ENCODE measurements around the gene NYNRIN. TPM values are rescaled to one million over a fixed set of nuclear protein-coding genes. Genes with fewer than 3 reads are reported as not detected.

Gene NYNRIN
- total RNA-seq, 1 experiment from 2014 or later: not detected

- peak; percentile 99 for DNase-seq
- no peak overlapping the region for H2AFZ ChIP-seq (ENCODE audit: low read length)
- H3K4me2 ChIP-seq (ENCODE audit: low read depth, low read length, poor library complexity, severe bottlenecking): peak overlapping the region; percentile 82
- H3K4me1 ChIP-seq (ENCODE audit: low read length): peaks cover 36% of the 10 kb centered on the region
- H3K9me3 ChIP-seq (ENCODE audit: low read length): no peaks in the 10 kb centered on the region
- H3K79me2 ChIP-seq (ENCODE audit: low read length): peaks cover 14% of the 10 kb centered on the region
- peak overlapping the region; percentile 88 for H3K9ac ChIP-seq (ENCODE audit: low read length)
- peaks cover 4% of the 10 kb centered on the region; the same call in 1 of the 2 replicates for H4K20me1 ChIP-seq (ENCODE audit: insufficient read depth, low read depth, low read length)
- peak overlapping the region; percentile 85 for H3K4me3 ChIP-seq (ENCODE audit: low read length)
- peak overlapping the region; percentile 57 for H3K27ac ChIP-seq (ENCODE audit: low read length)
- no peaks in the 10 kb centered on the region for H3K9me2 ChIP-seq (replicated peaks; ENCODE audit: insufficient read depth, low read length)
- no peaks in the 10 kb centered on the region for H3K27me3 ChIP-seq (ENCODE audit: low read length)
- H3K36me3 ChIP-seq (ENCODE audit: insufficient read depth, low read length): peaks cover 21% of the 10 kb centered on the region; the same call in 1 of the 2 replicates
These were observed 32.9 kb downstream of the NYNRIN start for GRCh38 chr14:24431569-24432258.

- Histone ChIP-seq H2AFZ (ENCODE audit: low read length) (no peak overlapping the region), H3K4me1 (ENCODE audit: low read length) (peaks cover 44% of the 10 kb centered on the region), H3K9me2 (replicated peaks; ENCODE audit: insufficient read depth, low read length) (no peaks in the 10 kb centered on the region), H3K79me2 (ENCODE audit: low read length) (peaks cover 14% of the 10 kb centered on the region), H4K20me1 (ENCODE audit: insufficient read depth, low read depth, low read length) (peaks cover 4% of the 10 kb centered on the region; the same call in 1 of the 2 replicates), H3K9ac (ENCODE audit: low read length) (peak overlapping the region; percentile 88; the same call in 1 of the 2 replicates), H3K4me3 (ENCODE audit: low read length) (no peak overlapping the region; the same call in 1 of the 2 replicates), H3K4me2 (ENCODE audit: low read depth, low read length, poor library complexity, severe bottlenecking) (peak overlapping the region; percentile 82), H3K27ac (ENCODE audit: low read length) (no peak overlapping the region), H3K36me3 (ENCODE audit: insufficient read depth, low read length) (peaks cover 21% of the 10 kb centered on the region; the same call in 1 of the 2 replicates), H3K9me3 (ENCODE audit: low read length) (no peaks in the 10 kb centered on the region), H3K27me3 (ENCODE audit: low read length) (no peaks in the 10 kb centered on the region)
- DNase-seq: no peak
These were observed 33.7 kb downstream of the NYNRIN start for GRCh38 chr14:24432259-24433131.

- Histone ChIP-seq H3K79me2 (ENCODE audit: low read length) (peaks cover 14% of the 10 kb centered on the region), H3K9ac (ENCODE audit: low read length) (no peak overlapping the region), H3K27me3 (ENCODE audit: low read length) (no peaks in the 10 kb centered on the region), H3K9me2 (replicated peaks; ENCODE audit: insufficient read depth, low read length) (no peaks in the 10 kb centered on the region), H3K27ac (ENCODE audit: low read length) (no peak overlapping the region), H3K4me1 (ENCODE audit: low read length) (peaks cover 49% of the 10 kb centered on the region), H3K36me3 (ENCODE audit: insufficient read depth, low read length) (peaks cover 28% of the 10 kb centered on the region; the same call in 1 of the 2 replicates), H4K20me1 (ENCODE audit: insufficient read depth, low read depth, low read length) (peaks cover 4% of the 10 kb centered on the region; the same call in 1 of the 2 replicates), H2AFZ (ENCODE audit: low read length) (no peak overlapping the region), H3K4me2 (ENCODE audit: low read depth, low read length, poor library complexity, severe bottlenecking) (no peak overlapping the region), H3K4me3 (ENCODE audit: low read length) (no peak overlapping the region), H3K9me3 (ENCODE audit: low read length) (no peaks in the 10 kb centered on the region)
- no peak for DNase-seq
These were observed 35.2 kb downstream of the NYNRIN start for GRCh38 chr14:24434036-24434435.

DNA sequence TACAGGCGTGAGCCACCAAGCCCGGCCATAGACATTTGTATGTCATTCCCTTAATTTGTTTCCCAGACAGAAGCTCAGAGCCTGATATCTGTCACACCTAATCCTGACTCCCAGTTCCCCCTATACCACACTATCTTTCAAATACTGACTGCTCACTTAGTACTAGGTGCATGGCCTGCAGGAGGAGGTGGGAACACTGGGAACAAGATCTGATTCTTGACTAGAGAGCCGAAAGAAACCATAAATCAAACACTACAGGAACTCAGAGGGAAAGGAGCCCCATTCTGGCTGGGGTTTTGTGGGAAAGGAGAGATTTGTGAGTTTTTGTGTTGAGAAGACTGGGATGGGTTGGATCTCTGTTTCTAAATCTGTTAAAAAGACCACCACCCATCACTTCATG lies 35.9 kb downstream of the NYNRIN start:
- Histone ChIP-seq H3K27ac (ENCODE audit: low read length) (0 out of 2 replicates have a peak overlapping the region, but pooled peaks have one; percentile 6), H3K27me3 (ENCODE audit: low read length) (no peaks in the 10 kb centered on the region), H3K4me2 (ENCODE audit: low read depth, low read length, poor library complexity, severe bottlenecking) (no peak overlapping the region), H3K9ac (ENCODE audit: low read length) (no peak overlapping the region), H2AFZ (ENCODE audit: low read length) (no peak overlapping the region), H3K36me3 (ENCODE audit: insufficient read depth, low read length) (peaks cover 35% of the 10 kb centered on the region; the same call in 1 of the 2 replicates), H3K4me1 (ENCODE audit: low read length) (peaks cover 43% of the 10 kb centered on the region), H3K4me3 (ENCODE audit: low read length) (no peak overlapping the region), H4K20me1 (ENCODE audit: insufficient read depth, low read depth, low read length) (peaks cover 4% of the 10 kb centered on the region; the same call in 1 of the 2 replicates), H3K9me2 (replicated peaks; ENCODE audit: insufficient read depth, low read length) (no peaks in the 10 kb centered on the region), H3K9me3 (ENCODE audit: low read length) (no peaks in the 10 kb centered on the region), H3K79me2 (ENCODE audit: low read length) (peaks cover 14% of the 10 kb centered on the region)
- DNase-seq: no peak

DNA sequence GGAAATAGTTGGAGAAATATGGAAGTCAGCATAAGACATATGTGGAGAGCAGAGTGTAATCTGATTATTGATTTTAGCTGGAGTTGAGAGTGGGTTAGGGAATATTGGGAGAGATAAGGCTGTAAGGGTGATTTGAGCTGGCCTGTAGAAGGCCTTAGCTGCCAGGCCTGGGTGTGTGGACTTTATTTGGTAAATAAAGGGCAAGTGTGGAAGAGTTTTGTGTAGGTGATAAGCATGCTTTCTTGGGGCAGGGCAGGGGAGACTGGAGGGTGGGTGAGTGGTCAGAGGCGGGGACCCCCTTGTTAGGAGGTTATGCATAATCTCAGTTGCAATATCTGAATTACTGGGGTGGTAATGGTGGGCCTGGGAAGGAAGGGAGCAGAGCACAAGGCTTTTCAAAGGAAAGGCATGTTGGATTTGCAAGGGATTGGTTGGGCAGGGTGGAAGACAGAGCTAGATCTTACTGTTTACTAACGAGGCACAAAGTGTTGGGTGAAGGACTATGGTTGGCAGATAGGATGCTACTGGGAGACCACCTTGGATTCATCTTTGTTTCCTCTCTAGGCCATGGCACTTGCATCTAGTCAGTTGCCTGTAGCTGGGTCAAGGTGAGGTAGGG lies 36.5 kb downstream of the NYNRIN start:
- peaks cover 12% of the 10 kb centered on the region for H3K79me2 ChIP-seq (ENCODE audit: low read length)
- peaks cover 44% of the 10 kb centered on the region for H3K4me1 ChIP-seq (ENCODE audit: low read length)
- no peaks in the 10 kb centered on the region for H3K27me3 ChIP-seq (ENCODE audit: low read length)
- no peak overlapping the region for H3K4me3 ChIP-seq (ENCODE audit: low read length)
- no peaks in the 10 kb centered on the region for H3K9me3 ChIP-seq (ENCODE audit: low read length)
- no peaks in the 10 kb centered on the region for H3K9me2 ChIP-seq (replicated peaks; ENCODE audit: insufficient read depth, low read length)
- H4K20me1 ChIP-seq (ENCODE audit: insufficient read depth, low read depth, low read length): peaks cover 4% of the 10 kb centered on the region; the same call in 1 of the 2 replicates
- no peak for DNase-seq
- H3K36me3 ChIP-seq (ENCODE audit: insufficient read depth, low read length): peaks cover 41% of the 10 kb centered on the region; the same call in 1 of the 2 replicates
- H2AFZ ChIP-seq (ENCODE audit: low read length): no peak overlapping the region
- no peak overlapping the region for H3K9ac ChIP-seq (ENCODE audit: low read length)
- H3K27ac ChIP-seq (ENCODE audit: low read length): 0 out of 2 replicates have a peak overlapping the region, but pooled peaks have one; percentile 6
- no peak overlapping the region for H3K4me2 ChIP-seq (ENCODE audit: low read depth, low read length, poor library complexity, severe bottlenecking)

DNA sequence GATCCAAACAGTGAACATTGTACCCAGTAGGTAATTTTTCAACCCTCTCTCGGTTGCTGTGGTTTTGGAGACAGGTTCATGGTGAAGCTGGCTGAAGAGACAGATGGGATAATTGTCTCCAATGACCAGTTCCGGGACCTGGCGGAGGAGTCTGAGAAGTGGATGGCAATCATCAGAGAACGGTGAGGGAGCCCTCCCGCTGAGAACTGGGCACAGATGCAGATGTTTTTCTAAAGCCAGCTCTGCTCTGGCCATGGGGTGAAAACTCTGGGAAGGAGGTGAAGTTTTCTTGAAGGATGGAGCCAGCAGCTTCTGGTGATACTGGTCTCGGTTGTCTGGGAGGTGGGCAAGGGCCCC lies 37.2 kb downstream of the NYNRIN start:
- peaks cover 47% of the 10 kb centered on the region for H3K4me1 ChIP-seq (ENCODE audit: low read length)
- H3K27me3 ChIP-seq (ENCODE audit: low read length): no peaks in the 10 kb centered on the region
- H3K4me2 ChIP-seq (ENCODE audit: low read depth, low read length, poor library complexity, severe bottlenecking): peak overlapping the region; percentile 1
- H3K36me3 ChIP-seq (ENCODE audit: insufficient read depth, low read length): peaks cover 48% of the 10 kb centered on the region; the same call in 1 of the 2 replicates
- no peak for DNase-seq
- no peaks in the 10 kb centered on the region for H3K9me2 ChIP-seq (replicated peaks; ENCODE audit: insufficient read depth, low read length)
- peaks cover 12% of the 10 kb centered on the region for H3K79me2 ChIP-seq (ENCODE audit: low read length)
- peak overlapping the region; percentile 29 for H3K9ac ChIP-seq (ENCODE audit: low read length)
- H3K4me3 ChIP-seq (ENCODE audit: low read length): no peak overlapping the region
- H3K27ac ChIP-seq (ENCODE audit: low read length): peak overlapping the region; percentile 51
- peaks cover 4% of the 10 kb centered on the region; the same call in 1 of the 2 replicates for H4K20me1 ChIP-seq (ENCODE audit: insufficient read depth, low read depth, low read length)
- H2AFZ ChIP-seq (ENCODE audit: low read length): no peak overlapping the region
- H3K9me3 ChIP-seq (ENCODE audit: low read length): no peaks in the 10 kb centered on the region

DNA sequence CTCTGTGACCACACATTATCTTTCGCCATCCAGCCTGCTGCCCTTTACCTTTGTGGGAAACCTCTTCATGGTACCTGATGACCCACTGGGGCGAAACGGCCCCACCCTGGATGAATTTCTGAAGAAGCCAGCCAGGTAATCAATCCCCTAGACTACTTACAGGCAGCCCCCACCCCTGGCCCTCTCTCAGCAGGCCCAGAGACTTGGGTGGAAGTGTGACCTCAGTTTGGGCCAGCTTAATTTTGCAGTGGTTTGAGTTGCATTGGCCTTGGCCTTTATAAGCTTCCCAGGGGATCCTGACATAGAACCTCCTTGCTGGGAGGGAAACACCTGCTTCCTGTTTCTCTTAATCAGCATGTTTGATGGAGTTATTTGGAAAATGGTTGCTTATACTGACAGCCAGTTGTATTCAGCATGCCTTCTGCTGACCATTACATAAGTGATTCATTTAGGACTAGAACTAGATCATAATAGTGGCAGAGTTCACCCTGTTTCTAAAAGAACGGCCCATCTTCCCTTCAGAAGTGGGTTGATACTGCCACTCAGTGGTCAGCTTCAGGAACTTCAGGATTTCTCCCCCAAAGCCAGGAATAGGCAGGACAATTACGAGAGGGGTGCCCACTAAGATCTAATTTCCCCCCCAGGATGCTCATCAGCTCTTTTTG lies 37.7 kb downstream of the NYNRIN start:
- H3K4me1 ChIP-seq (ENCODE audit: low read length): peaks cover 47% of the 10 kb centered on the region
- H3K36me3 ChIP-seq (ENCODE audit: insufficient read depth, low read length): peaks cover 48% of the 10 kb centered on the region; the same call in 1 of the 2 replicates
- H3K9me3 ChIP-seq (ENCODE audit: low read length): no peaks in the 10 kb centered on the region
- peak overlapping the region; percentile 1 for H3K4me2 ChIP-seq (ENCODE audit: low read depth, low read length, poor library complexity, severe bottlenecking)
- no peaks in the 10 kb centered on the region for H3K27me3 ChIP-seq (ENCODE audit: low read length)
- H3K4me3 ChIP-seq (ENCODE audit: low read length): no peak overlapping the region
- H3K9me2 ChIP-seq (replicated peaks; ENCODE audit: insufficient read depth, low read length): no peaks in the 10 kb centered on the region
- H3K27ac ChIP-seq (ENCODE audit: low read length): peak overlapping the region; percentile 51
- peak; percentile 89 for DNase-seq
- no peak overlapping the region for H2AFZ ChIP-seq (ENCODE audit: low read length)
- peaks cover 4% of the 10 kb centered on the region; the same call in 1 of the 2 replicates for H4K20me1 ChIP-seq (ENCODE audit: insufficient read depth, low read depth, low read length)
- H3K79me2 ChIP-seq (ENCODE audit: low read length): peaks cover 12% of the 10 kb centered on the region
- H3K9ac ChIP-seq (ENCODE audit: low read length): peak overlapping the region; percentile 29
